Mucosa of descending colon (tissue), 3 donors: Measurements from ENCODE around the gene SLC38A11. TPM values are rescaled to one million over a fixed set of nuclear protein-coding genes. Genes with fewer than 3 reads are reported as not detected.

ENCODE experiments used
- ATAC-seq: fragments of 200-7000 bp; cut with Tn5 transposase; one replicate; pipeline ENCODE4 v1.9.1; 2020; ENCODE audit warnings: mild to moderate bottlenecking, moderate library complexity
- DNase-seq, 3 donors: peaks; one replicate each; pipeline ENCODE4 v3.0.0-alpha.2; 2020
- H3K36me3 ChIP-seq: fragments of 200-600 bp; one replicate; pipeline ENCODE4 v1.8.0; 2021; ENCODE audit warnings: low read depth, mild to moderate bottlenecking
- H3K4me1 ChIP-seq: fragments of 200-600 bp; one replicate; pipeline ENCODE4 v1.8.0; 2021; ENCODE audit warnings: low read depth, mild to moderate bottlenecking
- H3K4me3 ChIP-seq: fragments of 200-600 bp; one replicate; pipeline ENCODE4 v1.8.0; 2021; ENCODE audit warnings: mild to moderate bottlenecking
- H3K9me3 ChIP-seq: fragments of 200-600 bp; one replicate; pipeline ENCODE4 v1.8.0; 2021; ENCODE audit warnings: mild to moderate bottlenecking
- intact Hi-C, 2 donors: fragments of 100-400 bp; cut with DNase I in 1 of 2; cut with micrococcal nuclease in 1 of 2; formaldehyde crosslinking; loops; one replicate each; pipeline versions ENCODE4 v1.11.0 to v1.11.1; 2022; cut with DNase I, micrococcal nuclease
- total RNA-seq, 3 donors: library from RNA; stranded (reverse); fragmentation: NEBNext Ultra II Directional in 2 of 3; extraction: Animal tissue kit (Norgen Biotek cat#: 25700) in 2 of 3; gene quantifications; one replicate each; pipeline versions ENCODE4 v1.2.1 to v1.2.4, GENCODE V29; 2021 to 2023
- TF ChIP-seq, protein P1 (sequence below): fragments of 200-600 bp; IDR thresholded peaks from one replicate; pipeline ENCODE4 v1.8.0; 2022; ENCODE audit warnings: antibody characterized with exemption, mild to moderate bottlenecking
- donor health status: DM: no; HTN: no; CAD: no; lungs with moderate emphysema.
- donor health status: DM: no; HTN: no; CAD: no.
- donor health status: DM: no; HTN: yes; CAD: no.

SLC38A11 gene
- total RNA-seq, 3 donors from 2014 or later, result 2.1 to 8.6 (median 2.5) TPM

DNA sequence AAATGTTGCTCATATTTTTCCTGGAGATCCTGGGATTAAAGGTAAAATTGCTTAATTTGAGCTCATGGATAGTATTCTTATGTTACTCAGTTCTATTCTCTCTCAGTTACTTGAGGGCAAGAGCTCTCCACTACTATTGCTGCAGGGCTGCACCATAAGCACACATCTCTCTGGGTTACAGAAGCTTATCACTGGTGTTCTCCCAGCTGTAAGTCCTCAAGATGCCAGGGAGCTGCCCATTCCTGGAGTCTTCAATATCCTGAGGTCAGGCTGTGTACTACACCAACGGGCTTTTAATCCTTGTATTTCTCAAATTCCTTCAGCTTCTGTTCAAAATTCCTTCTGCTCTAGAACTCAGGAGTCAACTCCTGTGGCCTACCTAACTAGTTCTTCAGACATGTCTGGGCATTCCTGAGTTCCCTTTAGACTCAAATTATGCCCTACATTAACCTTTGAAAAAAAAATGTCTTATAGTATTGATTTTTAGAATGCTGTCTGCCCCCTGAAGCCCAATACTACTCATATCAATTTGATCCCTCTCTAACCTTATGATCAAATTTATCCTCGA is 96.0 kb downstream of the SLC38A11 start:
- H3K4me1 ChIP-seq, result no peaks in the 10 kb centered on the region
- ATAC-seq (no peak), DNase-seq (no peak)
- intact Hi-C loops, result no loop called here
- TF ChIP-seq, protein P1, sequence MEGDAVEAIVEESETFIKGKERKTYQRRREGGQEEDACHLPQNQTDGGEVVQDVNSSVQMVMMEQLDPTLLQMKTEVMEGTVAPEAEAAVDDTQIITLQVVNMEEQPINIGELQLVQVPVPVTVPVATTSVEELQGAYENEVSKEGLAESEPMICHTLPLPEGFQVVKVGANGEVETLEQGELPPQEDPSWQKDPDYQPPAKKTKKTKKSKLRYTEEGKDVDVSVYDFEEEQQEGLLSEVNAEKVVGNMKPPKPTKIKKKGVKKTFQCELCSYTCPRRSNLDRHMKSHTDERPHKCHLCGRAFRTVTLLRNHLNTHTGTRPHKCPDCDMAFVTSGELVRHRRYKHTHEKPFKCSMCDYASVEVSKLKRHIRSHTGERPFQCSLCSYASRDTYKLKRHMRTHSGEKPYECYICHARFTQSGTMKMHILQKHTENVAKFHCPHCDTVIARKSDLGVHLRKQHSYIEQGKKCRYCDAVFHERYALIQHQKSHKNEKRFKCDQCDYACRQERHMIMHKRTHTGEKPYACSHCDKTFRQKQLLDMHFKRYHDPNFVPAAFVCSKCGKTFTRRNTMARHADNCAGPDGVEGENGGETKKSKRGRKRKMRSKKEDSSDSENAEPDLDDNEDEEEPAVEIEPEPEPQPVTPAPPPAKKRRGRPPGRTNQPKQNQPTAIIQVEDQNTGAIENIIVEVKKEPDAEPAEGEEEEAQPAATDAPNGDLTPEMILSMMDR, result no peak
- H3K36me3 ChIP-seq, result no peaks in the 10 kb centered on the region
- H3K4me3 ChIP-seq, result no peak overlapping the region
- no peaks in the 10 kb centered on the region for H3K9me3 ChIP-seq

DNA sequence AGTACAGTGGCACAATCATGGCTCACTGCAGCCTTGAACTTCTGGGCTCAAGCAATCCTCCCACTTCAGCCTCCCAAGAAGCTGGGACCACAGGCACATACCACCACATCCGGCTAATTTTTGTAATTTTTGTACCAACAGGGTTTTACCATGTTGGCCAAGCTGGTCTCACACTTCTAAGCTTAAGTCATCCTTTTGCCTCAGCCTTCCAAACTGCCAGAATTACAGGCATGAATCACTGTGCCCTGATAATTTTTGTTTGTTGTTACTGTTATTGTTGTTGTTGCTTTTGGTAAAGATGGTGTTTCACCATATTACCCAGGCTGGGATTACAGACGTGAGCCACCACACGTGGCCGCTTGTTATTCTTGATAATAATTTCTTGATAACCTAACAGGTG is 103.2 kb downstream of the SLC38A11 start:
- intact Hi-C loops, result no loop called here
- Histone ChIP-seq H3K36me3 (no peaks in the 10 kb centered on the region), H3K4me1 (no peaks in the 10 kb centered on the region), H3K9me3 (no peaks in the 10 kb centered on the region), H3K4me3 (no peak overlapping the region)
- TF ChIP-seq, protein P1, result no peak
- ATAC-seq (no peak), DNase-seq (no peak)

DNA sequence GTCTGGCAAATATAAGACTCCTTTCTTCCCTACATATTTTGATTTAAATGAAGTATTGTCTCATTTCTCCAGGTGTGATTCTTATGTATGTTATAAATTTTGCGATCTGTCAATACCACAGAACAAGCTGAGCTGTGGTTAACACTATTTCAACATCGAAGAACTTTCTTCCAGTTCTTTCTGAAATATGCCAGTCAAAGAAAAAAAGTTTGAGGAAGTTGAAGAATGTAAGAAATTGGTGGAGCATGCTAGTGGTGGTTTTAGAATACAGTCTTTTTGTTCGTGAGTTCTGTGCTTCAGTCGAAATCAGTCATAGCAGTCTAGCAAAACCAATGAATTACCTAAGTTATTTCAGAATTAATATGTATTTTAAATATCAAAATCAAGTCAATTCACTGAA is 105.1 kb downstream of the SLC38A11 start:
- Histone ChIP-seq H3K9me3 (no peaks in the 10 kb centered on the region), H3K4me1 (no peaks in the 10 kb centered on the region), H3K4me3 (no peak overlapping the region), H3K36me3 (no peaks in the 10 kb centered on the region)
- intact Hi-C loops, result no loop called here
- ATAC-seq (no peak), DNase-seq (no peak)
- TF ChIP-seq, protein P1, result no peak

DNA sequence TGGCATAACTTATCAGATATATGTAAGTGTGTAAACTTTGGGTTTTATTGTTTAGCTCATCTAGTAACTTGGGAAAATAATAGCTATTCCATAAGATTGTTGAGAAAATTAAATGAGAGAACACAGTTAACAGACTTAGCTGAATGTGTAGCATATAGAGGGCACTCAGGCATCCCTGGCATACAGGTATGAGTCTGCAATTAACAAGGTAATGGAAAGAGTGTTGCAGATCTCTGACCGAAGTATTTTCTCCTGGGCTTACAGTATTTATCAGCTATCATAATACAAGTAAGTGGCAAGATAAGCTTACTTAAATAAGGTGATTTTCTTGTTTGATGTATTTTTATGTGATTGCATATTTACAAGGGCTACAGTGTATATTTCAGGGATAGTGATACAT is 105.8 kb downstream of the SLC38A11 start:
- H3K36me3 ChIP-seq, result no peaks in the 10 kb centered on the region
- H3K4me3 ChIP-seq, result no peak overlapping the region
- intact Hi-C loops, result loop anchor here in 1 of 2 donors (10.0 kb wide), 1 partner anchor 105 kb away; no protein-coding TSS in a partner anchor
- H3K4me1 ChIP-seq, result no peaks in the 10 kb centered on the region
- TF ChIP-seq, protein P1, result no peak
- ATAC-seq (no peak), DNase-seq (no peak)
- H3K9me3 ChIP-seq, result no peaks in the 10 kb centered on the region

DNA sequence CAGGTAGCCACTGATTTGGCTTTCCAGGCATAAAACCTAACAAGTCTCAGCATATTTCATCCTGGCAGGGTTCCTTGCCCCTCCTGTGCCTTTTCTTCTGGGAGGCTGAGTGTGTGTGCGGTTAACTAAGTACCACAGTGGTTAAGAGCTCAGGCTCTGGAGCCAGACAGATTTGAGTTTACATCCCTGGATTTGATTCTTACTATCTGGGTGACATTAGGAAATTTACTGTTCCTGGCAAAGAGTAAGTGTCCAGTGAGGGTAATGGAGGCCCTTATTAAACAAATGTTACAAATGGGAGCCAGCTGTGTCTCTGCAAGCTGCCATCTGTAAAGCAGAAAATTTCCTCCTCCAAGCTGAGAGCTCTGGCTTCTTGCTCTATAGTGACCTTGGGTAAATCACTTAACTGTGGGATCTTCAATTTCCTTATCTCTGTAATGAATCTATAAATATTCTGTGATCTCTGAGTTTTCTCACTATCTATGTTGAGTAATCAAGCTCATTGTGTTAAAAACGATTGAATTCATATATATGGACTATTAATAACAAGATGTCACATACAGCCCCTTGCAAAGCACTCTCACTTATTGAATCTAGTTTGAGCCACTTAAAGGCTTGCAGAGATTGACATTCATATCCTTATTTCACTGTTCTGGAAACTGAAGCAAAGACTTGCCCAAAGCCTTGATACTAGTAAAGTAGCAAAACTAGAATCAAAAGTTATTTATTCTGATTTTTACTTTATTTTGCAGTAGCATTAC is 107.2 kb downstream of the SLC38A11 start:
- Histone ChIP-seq H3K9me3 (no peaks in the 10 kb centered on the region), H3K36me3 (no peaks in the 10 kb centered on the region), H3K4me1 (no peaks in the 10 kb centered on the region), H3K4me3 (no peak overlapping the region)
- no peak for DNase-seq
- intact Hi-C loops, result loop anchor here in 1 of 2 donors (10.0 kb wide), 1 partner anchor 103 kb away; no protein-coding TSS in a partner anchor
- TF ChIP-seq, protein P1, result no peak
- ATAC-seq, result no peak
